ENCODE measurements around the gene ANGPTL3. TPM values are rescaled to one million over a fixed set of nuclear protein-coding genes. Genes with fewer than 3 reads are reported as not detected.
A peak's percentile ranks its signal among the peaks of the same experiment; 100 is the strongest.
"Not testable (repeated sequence)": the region's sequence is repeated elsewhere in the genome, so short reads cannot be mapped to it uniquely, and the experiment has no call there.

ANGPTL3 gene
- total RNA-seq (2014; rRNA removed; shearing (Covaris generic)), result not detected in 2 replicates

- Histone ChIP-seq H3K27ac (no peak within 1 kb of the TSS), H3K9me3 (replicated peaks) (no peaks in the 10 kb centered on the region), H3K27me3 (no peaks in the 10 kb centered on the region), H3K4me1 (no peaks in the 10 kb centered on the region), H3K36me3 (no peaks in the 10 kb centered on the region), H3K4me3 (no peak within 1 kb of the TSS)
- DNase-seq, result no peak
These were observed at the start of gene ANGPTL3 for GRCh38 chr1:62597281-62597680. ANGPTL3 (plus strand) TSS chr1:62597520; CDS start chr1:62597567, 47 bp downstream.

GRCh38 chr1:62561306-62561705, 36.0 kb upstream of the ANGPTL3 start:
- H3K27ac ChIP-seq, result no peak overlapping the region
- no peaks in the 10 kb centered on the region for H3K4me1 ChIP-seq
- no peaks in the 10 kb centered on the region for H3K27me3 ChIP-seq
- no peaks in the 10 kb centered on the region for H3K9me3 ChIP-seq (replicated peaks)
- no peak for DNase-seq
- H3K4me3 ChIP-seq, result no peak overlapping the region
- peaks cover 16% of the 10 kb centered on the region for H3K36me3 ChIP-seq

- H3K36me3 ChIP-seq; H3K27ac ChIP-seq; H3K27me3 ChIP-seq; H3K9me3 ChIP-seq (replicated peaks); H3K4me1 ChIP-seq; DNase-seq; H3K4me3 ChIP-seq: not testable (repeated sequence)
These were observed 30.1 kb upstream of the ANGPTL3 start for GRCh38 chr1:62567182-62567581.

- H3K4me1 ChIP-seq; H3K9me3 ChIP-seq (replicated peaks); H3K4me3 ChIP-seq; DNase-seq; H3K27ac ChIP-seq; H3K27me3 ChIP-seq: not testable (repeated sequence)
- peaks cover 11% of the 10 kb centered on the region; the same call in 1 of the 2 replicates for H3K36me3 ChIP-seq
These were observed 29.4 kb upstream of the ANGPTL3 start for GRCh38 chr1:62567926-62568325.

- H3K27ac ChIP-seq; H3K4me3 ChIP-seq; H3K9me3 ChIP-seq (replicated peaks); H3K27me3 ChIP-seq; DNase-seq; H3K4me1 ChIP-seq: not testable (repeated sequence)
- H3K36me3 ChIP-seq, result peaks cover 11% of the 10 kb centered on the region; the same call in 1 of the 2 replicates
These were observed 25.8 kb upstream of the ANGPTL3 start for GRCh38 chr1:62571517-62571916.

- Histone ChIP-seq H3K9me3 (replicated peaks) (no peaks in the 10 kb centered on the region; the same call in 1 of the 2 replicates), H3K27me3 (no peaks in the 10 kb centered on the region), H3K36me3 (peaks cover 11% of the 10 kb centered on the region), H3K4me1 (no peaks in the 10 kb centered on the region), H3K27ac (no peak overlapping the region), H3K4me3 (no peak overlapping the region)
- no peak for DNase-seq
These were observed 24.8 kb upstream of the ANGPTL3 start for GRCh38 chr1:62572476-62572875.

GRCh38 chr1:62573675-62574074, 23.6 kb upstream of the ANGPTL3 start:
- no peak overlapping the region for H3K27ac ChIP-seq
- no peaks in the 10 kb centered on the region for H3K4me1 ChIP-seq
- peaks cover 8% of the 10 kb centered on the region for H3K36me3 ChIP-seq
- no peak for DNase-seq
- no peaks in the 10 kb centered on the region; the same call in 1 of the 2 replicates for H3K9me3 ChIP-seq (replicated peaks)
- H3K27me3 ChIP-seq, result no peaks in the 10 kb centered on the region
- H3K4me3 ChIP-seq, result no peak overlapping the region

GRCh38 chr1:62585469-62586155, 11.7 kb upstream of the ANGPTL3 start:
- DNase-seq, result no peak
- peaks cover 4% of the 10 kb centered on the region for H3K4me1 ChIP-seq
- peaks cover 12% of the 10 kb centered on the region; the same call in 1 of the 2 replicates for H3K36me3 ChIP-seq

GRCh38 chr1:62588000-62588399, 9.3 kb upstream of the ANGPTL3 start:
- H3K27ac ChIP-seq, result no peak overlapping the region
- peaks cover 4% of the 10 kb centered on the region for H3K4me1 ChIP-seq
- H3K9me3 ChIP-seq (replicated peaks), result no peaks in the 10 kb centered on the region
- 0 out of 2 replicates have a peak, but pooled peaks cover 4% of the 10 kb centered on the region for H3K36me3 ChIP-seq
- no peak overlapping the region for H3K4me3 ChIP-seq
- H3K27me3 ChIP-seq, result no peaks in the 10 kb centered on the region
- peak in 1 of 2 experiments; percentile 4 for DNase-seq

More at GRCh38 chr1:62585469-62586155, 11.7 kb upstream of the ANGPTL3 start:
- H3K4me3 ChIP-seq, result no peak overlapping the region
- H3K9me3 ChIP-seq (replicated peaks), result no peaks in the 10 kb centered on the region
- H3K27me3 ChIP-seq, result no peaks in the 10 kb centered on the region
- H3K27ac ChIP-seq, result no peak overlapping the region

- H3K36me3 ChIP-seq, result 0 out of 2 replicates have a peak, but pooled peaks cover 3% of the 10 kb centered on the region
- H3K27ac ChIP-seq, result no peak overlapping the region
- no peaks in the 10 kb centered on the region for H3K27me3 ChIP-seq
- no peaks in the 10 kb centered on the region for H3K9me3 ChIP-seq (replicated peaks)
- peaks cover 4% of the 10 kb centered on the region for H3K4me1 ChIP-seq
- H3K4me3 ChIP-seq, result no peak overlapping the region
- DNase-seq, result no peak
These were observed 8.0 kb upstream of the ANGPTL3 start for GRCh38 chr1:62589321-62589720.

- H3K27ac ChIP-seq, result no peak overlapping the region
- H3K36me3 ChIP-seq, result 0 out of 2 replicates have a peak, but pooled peaks cover 3% of the 10 kb centered on the region
- H3K27me3 ChIP-seq, result no peaks in the 10 kb centered on the region
- no peak for DNase-seq
- no peaks in the 10 kb centered on the region for H3K9me3 ChIP-seq (replicated peaks)
- H3K4me3 ChIP-seq, result no peak overlapping the region
- peaks cover 4% of the 10 kb centered on the region for H3K4me1 ChIP-seq
These were observed 6.9 kb upstream of the ANGPTL3 start for GRCh38 chr1:62590255-62590969.

- Histone ChIP-seq H3K27ac (no peak overlapping the region), H3K4me1 (peaks cover 4% of the 10 kb centered on the region), H3K4me3 (no peak overlapping the region), H3K9me3 (replicated peaks) (no peaks in the 10 kb centered on the region), H3K36me3 (0 out of 2 replicates have a peak, but pooled peaks cover 3% of the 10 kb centered on the region), H3K27me3 (no peaks in the 10 kb centered on the region)
- no peak for DNase-seq
These were observed 6.4 kb upstream of the ANGPTL3 start for GRCh38 chr1:62590970-62591368.

- H3K9me3 ChIP-seq (replicated peaks), result no peaks in the 10 kb centered on the region
- H3K4me3 ChIP-seq, result no peak overlapping the region
- no peaks in the 10 kb centered on the region for H3K27me3 ChIP-seq
- no peak for DNase-seq
- H3K27ac ChIP-seq, result no peak overlapping the region
- 0 out of 2 replicates have a peak, but pooled peaks cover 3% of the 10 kb centered on the region for H3K36me3 ChIP-seq
- H3K4me1 ChIP-seq, result no peaks in the 10 kb centered on the region
These were observed 3.4 kb upstream of the ANGPTL3 start for GRCh38 chr1:62593825-62594394.

- no peaks in the 10 kb centered on the region for H3K36me3 ChIP-seq
- DNase-seq, result no peak
These were observed 1.7 kb upstream of the ANGPTL3 start for GRCh38 chr1:62595647-62596046.

GRCh38 chr1:62599044-62599443, 1.7 kb downstream of the ANGPTL3 start:
- Histone ChIP-seq H3K4me3 (no peak overlapping the region), H3K27me3 (no peaks in the 10 kb centered on the region), H3K4me1 (no peaks in the 10 kb centered on the region), H3K9me3 (replicated peaks) (no peaks in the 10 kb centered on the region), H3K27ac (no peak overlapping the region), H3K36me3 (no peaks in the 10 kb centered on the region; the same call in 1 of the 2 replicates)
- no peak for DNase-seq

More at GRCh38 chr1:62595647-62596046, 1.7 kb upstream of the ANGPTL3 start:
- Histone ChIP-seq H3K4me3 (no peak overlapping the region), H3K27me3 (no peaks in the 10 kb centered on the region), H3K9me3 (replicated peaks) (no peaks in the 10 kb centered on the region), H3K4me1 (no peaks in the 10 kb centered on the region), H3K27ac (no peak overlapping the region)
